ENCODE measurements around the gene DAPK1.
A peak's percentile ranks its signal among the peaks of the same experiment; 100 is the strongest.

Gene DAPK1

DNA sequence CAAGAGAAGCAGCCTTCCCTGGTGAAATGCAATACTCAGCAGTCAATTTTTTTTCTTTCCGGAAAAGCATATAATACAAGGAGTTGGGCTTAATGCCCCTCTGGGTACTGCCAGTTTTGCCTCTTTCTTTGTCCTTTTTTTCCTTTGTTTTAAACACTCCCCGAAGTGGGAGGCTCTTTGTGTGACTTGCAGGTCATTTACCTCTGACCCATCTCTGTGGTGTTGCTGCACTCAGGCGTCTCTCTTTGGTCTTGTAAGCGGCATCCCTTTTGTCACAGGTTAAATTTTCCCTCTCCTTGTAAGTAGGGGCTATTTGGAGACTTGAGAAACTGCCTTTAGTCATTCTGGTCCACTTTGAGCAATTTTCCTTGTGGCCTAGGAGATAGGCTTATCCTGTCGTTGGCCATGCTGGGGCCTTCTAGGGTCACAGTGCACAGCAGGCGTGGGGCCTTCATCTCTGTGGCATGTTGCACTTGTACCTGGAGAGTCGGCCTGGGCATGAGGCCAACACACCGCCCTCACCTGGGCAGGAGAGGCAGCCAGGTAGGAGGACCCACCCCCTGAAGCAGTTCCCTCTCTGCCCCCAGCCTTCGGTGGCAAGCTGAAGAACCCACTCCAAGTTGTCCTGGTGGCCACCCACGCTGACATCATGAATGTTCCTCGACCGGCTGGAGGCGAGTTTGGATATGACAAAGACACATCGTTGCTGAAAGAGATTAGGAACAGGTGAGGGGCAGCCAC lies 200.6 kb downstream of the DAPK1 start:
- DNase-seq: no peak

DNA sequence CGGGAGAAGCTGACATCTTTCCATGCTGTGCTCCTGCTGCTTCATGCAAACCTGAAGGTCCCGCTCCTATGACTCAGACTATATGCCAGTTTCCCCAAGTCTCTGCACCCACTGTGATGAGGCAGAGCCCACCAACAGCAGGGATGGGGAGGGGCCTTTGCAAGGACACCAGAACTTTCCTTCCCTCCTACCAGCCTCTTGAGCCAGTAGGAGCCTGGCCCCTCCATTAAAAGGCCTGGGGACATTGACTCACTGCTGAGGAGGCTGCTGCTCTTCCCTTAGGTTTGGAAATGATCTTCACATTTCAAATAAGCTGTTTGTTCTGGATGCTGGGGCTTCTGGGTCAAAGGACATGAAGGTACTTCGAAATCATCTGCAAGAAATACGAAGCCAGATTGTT lies 202.2 kb downstream of the DAPK1 start:
- DNase-seq: no peak

DNA sequence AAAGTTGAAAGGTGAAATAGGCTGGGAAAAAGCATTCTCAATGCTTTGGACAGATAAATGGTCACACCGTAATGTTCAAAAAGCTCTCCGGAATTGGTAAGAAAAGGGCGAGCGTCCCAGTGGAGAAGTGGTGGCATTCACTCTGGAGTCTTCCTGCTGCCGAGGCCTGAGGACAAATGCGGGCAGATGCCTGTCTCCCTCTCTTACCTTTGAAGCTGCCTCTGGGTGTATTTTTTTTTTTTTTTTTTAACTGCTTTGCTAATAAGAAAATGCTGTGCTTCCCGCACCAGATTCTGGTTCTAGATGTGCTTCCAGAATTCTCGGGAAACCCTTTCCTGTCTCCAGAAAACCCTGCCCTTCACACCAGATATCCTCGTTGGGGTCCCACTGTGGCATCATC lies 203.8 kb downstream of the DAPK1 start:
- no peak for DNase-seq

DNA sequence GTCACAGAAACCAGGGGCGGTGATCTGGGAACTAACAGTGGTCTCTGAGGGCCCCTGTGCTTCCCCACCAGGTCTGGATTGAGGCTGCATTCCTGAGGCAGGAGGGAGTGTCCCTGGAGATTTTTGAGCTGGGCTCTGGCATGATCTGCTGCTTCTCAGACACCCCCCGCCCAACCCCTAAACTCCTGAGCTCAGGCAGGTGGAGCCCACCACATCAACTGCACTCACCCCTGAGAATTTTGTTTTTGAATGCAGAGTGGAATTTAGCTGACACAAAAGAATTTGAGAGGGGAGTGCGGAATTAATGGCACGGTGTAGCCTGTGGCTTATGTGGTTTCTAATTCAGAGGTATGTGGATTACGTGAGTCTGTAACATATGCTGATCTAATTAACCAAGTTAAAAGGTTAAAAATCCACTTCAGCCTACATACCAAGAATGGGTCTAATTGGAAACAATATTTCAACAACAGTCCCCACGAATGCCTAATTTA lies 204.3 kb downstream of the DAPK1 start:
- no peak for DNase-seq

DNA sequence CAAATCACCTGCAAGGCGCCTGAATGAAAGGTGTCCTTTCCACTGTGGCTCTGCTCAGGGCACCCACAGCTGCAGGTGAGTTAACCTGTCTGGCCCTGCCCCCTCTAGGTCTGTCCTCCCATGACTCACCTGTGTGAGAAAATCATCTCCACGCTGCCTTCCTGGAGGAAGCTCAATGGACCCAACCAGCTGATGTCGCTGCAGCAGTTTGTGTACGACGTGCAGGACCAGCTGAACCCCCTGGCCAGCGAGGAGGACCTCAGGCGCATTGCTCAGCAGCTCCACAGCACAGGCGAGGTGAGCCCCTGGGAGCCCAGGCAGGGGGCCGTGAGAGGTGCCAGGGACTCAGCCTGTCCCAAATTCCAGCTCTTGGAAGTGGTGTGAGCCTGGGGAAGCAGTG lies 205.3 kb downstream of the DAPK1 start:
- no peak for DNase-seq

DNA sequence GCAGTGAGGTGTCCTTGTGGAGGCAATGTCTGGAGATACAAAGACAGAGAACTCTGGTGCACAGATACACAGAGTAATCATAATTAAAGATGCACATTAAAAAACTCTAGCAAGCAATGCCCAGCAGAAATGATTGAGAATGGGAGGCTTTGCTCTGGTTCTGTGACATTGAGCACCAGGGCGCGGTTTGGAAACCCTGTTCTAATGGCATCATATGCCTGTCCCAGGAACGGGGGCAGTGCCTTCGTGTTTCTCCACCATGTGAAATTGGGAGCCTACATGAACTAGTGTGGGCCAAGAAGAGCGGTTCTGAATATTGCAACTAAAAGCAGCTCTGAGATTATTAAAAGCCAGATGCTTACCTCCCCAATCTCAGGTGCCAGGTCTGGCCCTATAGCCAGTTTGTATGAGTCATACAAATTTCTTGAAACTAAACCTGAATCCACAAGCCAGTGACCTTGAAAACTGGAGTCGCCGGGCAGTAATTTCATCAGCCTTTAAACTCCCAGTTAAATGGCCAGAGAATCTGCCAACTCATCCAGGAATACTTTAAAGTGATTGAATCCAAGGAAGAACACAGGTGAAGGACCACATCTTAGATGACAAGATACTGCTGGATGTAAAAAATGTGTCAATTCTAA lies 206.1 kb downstream of the DAPK1 start:
- no peak for DNase-seq

DNA sequence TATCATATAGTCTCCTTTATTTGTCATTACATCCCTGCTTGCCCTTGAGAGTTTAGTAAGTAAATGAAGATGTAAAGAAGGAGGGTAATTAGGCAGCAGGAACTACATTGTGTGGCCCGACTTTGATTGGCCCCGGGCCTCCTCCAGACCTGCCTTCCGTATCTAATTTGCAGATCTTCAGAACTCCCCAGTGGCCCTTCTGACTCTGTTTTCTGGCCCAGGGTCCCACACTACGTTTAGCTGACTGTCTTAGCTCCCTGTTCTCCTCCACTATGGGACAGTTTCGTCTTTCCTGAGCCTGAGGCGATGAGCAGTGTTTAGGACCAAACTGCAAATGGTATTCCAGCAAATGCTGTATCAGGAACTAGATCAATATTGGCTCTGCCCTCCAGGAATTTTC lies 206.7 kb downstream of the DAPK1 start:
- DNase-seq: no peak

DNA sequence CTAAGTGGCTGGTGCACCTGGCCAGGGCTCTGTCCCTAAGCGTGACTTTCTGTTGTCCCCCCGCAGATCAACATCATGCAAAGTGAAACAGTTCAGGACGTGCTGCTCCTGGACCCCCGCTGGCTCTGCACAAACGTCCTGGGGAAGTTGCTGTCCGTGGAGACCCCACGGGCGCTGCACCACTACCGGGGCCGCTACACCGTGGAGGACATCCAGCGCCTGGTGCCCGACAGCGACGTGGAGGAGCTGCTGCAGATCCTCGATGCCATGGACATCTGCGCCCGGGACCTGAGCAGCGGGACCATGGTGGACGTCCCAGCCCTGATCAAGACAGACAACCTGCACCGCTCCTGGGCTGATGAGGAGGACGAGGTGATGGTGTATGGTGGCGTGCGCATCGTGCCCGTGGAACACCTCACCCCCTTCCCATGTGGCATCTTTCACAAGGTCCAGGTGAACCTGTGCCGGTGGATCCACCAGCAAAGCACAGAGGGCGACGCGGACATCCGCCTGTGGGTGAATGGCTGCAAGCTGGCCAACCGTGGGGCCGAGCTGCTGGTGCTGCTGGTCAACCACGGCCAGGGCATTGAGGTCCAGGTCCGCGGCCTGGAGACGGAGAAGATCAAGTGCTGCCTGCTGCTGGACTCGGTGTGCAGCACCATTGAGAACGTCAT lies 208.5 kb downstream of the DAPK1 start:
- DNase-seq: no peak

DNA sequence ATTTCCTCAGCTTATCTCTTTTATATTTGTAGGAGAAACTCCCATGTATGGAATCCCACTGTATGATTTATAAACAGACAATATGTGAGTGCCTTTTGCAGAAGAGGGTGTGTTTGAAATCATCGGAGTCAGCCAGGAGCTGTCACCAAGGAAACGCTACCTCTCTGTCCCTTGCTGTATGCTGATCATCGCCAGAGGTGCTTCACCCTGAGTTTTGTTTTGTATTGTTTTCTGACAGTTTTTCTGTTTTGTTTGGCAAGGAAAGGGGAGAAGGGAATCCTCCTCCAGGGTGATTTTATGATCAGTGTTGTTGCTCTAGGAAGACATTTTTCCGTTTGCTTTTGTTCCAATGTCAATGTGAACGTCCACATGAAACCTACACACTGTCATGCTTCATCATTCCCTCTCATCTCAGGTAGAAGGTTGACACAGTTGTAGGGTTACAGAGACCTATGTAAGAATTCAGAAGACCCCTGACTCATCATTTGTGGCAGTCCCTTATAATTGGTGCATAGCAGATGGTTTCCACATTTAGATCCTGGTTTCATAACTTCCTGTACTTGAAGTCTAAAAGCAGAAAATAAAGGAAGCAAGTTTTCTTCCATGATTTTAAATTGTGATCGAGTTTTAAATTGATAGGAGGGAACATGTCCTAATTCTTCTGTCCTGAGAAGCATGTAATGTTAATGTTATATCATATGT lies 210.3 kb downstream of the DAPK1 start:
- DNase-seq: peak; percentile 46 to 79 (median 74)

DNA sequence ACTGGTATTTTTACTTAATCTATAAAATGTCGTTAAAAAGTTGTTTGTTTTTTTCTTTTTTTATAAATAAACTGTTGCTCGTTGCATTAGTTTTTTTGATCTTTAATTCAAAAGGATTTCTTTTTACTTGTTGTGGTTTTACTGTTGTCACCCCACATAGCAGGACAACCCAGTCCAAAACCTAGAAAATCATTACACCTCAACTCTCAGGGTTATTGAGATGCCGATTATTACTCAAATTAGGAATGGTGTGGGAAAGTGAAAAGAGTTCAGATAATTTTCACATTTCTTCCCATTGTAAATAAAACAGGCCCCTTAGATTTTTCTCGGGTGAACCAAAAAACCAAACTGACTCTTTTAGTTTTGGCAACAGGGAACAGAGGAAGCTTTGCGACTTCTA lies 210.9 kb downstream of the DAPK1 start:
- DNase-seq: no peak

DNA sequence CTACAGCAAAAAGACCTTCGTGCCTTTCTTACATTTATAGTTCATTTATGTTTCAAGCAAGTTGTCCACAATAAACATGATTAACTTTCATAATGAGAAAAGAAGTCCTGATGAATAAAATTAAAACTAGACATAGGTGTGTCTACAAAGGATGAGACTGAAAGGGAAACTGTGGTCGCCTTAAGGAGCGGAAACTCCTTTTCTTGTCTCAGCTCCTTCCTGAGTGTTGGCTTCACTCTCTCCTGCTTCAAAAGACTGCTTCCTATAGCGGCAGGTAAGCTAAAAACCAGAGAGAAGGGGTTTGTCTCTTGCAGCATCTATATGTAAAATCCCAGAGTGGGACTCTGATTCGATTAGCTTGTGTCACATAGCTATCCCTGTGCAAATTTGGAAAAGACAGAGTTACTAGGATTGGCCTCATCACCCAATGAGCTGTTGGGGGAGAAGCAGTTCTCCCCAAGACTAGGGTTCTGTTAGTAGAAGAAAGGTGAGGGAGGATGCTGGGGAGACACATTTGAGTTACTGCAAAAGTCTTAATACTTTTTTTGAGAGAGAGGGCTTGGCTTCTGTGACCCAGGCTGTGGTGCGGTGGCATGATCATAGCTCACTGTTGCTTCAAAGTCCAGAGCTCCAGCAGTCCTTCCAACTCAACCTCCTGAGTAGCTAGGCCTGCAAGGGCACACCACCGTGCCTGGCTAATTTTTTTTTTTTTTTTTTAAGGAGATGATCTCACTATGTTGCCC lies 211.5 kb downstream of the DAPK1 start:
- no peak for DNase-seq

DNA sequence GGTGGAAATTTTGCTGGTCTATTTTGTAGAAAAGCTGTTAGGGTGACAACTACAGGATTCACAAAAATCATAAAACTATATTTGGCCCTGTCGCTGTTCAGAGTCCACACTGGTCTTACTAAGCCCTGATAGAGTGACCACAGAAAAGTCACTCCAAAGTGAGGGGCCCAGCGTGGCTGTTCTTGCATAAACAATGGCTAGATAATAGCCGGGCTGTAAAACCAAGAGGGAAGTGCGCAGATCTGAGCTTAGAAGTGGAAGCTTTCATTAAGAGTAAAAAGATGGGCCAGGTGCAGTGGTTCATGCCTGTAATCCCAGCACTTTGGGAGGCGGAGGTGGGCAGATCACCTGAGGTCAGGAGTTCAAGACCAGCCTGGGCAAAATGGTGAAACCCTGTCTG lies 212.8 kb downstream of the DAPK1 start:
- DNase-seq: peak in 1 of 3 donors; percentile 30

DNA sequence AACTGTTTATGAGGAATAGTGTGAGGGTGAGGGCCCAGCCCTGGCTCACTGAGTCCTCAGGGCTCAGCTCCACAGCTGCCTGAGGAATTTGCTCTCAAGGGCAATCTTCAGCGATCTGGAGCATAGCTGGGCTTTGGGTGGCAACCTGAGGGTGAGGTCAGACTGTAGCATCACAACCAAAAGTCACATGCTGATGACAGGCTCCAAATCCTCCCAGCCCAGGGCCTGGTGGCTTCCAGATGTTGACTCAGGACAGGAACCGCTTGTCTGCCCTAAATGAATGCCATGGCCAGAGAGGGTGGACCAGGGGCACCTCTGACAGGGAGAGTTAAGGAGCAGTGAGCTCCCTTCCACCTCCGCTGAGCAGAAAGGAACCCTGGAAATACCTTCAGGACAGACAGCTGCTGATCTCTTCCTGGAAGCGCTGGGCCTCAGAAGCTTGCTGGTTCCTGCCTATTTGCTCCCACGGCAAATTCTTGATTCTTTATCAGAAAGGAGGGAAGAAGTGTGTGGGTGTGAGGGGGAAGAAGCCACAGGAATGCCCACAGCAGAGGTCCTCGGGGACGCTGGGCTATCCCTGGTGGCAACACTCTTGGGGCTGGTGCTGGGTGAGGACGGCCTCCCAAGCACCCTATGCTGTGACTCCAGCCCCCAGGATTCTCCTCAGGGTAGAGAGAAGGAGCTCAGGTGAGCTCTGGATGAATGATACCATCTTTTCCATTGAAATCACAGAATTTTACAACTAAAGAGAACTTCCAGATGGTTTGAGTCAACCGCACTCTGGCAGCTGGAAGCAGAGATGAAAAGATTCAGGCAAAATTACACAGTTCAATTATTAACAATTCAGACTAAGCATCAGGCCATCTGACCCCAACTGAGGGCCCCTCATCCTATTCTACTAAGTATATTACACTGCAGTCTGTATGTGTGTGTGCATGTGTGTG lies 214.5 kb downstream of the DAPK1 start:
- peak; percentile 93 to 98 (median 96) for DNase-seq

DNA sequence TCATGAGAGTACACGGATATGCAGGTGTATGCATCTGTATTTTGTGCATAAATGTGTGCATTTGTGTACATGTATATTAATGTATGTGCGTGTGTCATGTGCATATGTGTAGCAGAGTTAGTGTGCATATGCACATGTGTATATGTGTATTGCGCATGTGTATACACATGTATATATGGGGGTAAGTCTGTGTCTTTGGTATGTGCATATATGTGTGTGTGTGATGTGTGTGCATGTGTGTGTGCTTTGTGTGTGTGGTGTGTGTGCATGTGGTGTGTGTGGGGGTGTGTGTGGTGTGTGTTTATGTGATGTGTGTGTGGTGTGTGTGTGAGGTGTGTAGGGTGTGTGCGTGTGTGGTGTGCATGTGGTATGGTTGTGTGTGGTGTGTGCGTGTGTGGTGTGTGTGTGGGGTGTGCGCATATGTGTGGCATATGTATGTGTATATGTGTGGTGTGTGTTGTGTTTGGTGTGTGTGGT lies 215.2 kb downstream of the DAPK1 start:
- DNase-seq: no peak

DNA sequence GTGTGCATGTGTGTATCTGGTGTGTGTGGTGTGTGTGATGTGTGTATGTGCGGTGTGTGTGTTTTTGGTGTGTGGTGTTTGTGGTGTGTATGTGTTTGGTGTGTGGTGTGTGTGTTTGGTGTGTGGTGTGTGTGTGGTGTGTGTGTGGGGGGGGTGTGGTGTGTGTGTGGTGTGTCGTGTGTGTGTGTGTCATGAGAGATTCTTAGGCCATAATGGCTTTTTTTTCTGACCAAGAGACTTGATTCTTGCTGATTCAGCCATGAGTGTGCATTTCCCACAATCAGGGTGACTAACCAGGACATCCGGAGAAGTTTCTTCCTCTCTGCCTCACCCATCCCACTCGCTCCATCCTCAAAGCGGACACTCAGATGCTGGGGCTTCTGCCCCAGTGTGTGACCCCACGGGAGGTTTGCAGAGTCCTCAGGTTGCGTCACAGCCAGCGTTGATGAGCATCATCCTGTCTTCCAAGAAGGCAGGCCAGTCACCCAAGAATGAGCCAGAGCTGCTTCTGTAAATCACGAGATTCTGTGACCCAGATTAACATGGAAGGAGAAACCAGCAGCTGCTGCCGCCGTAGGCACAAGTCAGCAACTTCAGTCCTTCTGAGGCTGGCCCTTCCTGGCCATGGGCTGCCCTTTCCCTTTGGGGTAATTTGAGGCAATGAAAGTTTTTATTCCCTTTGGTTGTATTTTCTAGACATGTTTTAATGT lies 215.8 kb downstream of the DAPK1 start:
- peak; percentile 97 to 100 (median 99) for DNase-seq

DNA sequence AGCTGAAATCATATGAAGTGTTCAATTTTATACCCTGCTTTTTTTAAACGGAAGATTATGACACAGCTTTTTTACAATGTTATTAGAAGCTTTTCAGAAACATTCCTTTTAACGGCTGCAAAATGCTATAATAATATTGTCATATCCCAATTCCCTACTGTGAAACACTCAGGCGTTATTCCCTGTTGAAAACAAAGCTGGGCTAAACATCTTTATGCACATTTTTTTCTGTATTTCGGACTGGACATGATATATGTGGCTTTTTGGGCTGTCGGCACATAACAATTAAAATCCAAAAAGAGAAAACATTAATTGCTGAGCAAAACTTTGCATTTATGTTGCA lies 216.3 kb downstream of the DAPK1 start:
- DNase-seq: no peak

DNA sequence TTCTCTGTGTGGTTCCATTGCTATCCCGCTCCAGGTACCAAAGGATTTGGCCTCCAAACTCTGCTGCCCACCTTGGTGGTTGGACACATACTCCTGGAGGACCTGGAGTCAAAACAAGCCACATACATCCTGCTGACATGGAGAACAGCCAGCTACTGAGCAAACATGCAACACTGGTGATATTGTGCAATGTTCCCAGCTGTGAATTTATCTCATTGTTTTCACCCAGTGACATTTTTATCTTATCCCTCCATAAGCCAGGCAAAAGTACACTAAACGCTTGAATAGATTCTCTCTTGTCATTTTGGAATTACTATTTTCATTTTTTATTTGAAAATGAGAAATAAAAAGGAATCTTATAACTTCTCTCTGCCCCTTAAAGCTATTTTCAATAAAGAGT lies 217.2 kb downstream of the DAPK1 start:
- peak; percentile 52 to 74 (median 68) for DNase-seq

DNA sequence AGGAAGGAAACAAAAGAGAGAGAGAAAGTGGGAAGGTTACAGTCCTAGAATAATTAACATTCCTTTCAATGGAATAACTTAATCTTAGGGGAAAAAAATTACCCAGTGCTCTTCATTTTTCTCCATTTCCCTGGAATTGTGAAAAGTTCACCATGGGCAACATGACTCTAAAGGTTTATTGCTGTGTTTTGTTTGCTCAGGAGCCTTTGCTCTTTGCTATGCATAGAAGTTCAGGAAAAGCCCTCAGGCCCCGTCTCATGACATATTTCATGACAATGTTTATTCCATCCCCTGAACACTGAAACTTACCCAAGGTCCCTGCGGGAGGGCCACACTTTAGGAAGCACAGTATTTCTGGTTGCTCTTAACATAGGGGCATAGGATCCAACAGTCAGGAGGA lies 218.5 kb downstream of the DAPK1 start:
- no peak for DNase-seq

DNA sequence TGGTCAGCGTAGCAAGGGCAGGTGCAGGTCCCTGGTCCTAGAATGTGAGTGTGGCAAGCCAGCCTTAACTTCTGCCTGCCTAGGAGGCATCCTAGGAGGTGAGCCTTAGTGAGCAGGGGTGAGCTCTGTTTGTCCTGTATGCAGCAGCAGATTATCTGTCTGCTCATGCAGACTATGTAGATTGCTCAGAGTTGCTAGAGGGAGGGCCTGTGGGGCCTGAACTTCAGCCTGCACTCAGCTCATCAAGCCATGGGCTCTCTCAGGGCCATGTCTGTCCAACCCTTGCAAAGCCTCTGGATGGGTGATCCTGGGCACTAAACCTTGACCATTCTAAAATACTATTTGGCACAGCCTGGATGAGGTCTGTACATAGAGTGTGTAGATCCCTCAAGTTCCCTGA lies 219.8 kb downstream of the DAPK1 start:
- no peak for DNase-seq

DNA sequence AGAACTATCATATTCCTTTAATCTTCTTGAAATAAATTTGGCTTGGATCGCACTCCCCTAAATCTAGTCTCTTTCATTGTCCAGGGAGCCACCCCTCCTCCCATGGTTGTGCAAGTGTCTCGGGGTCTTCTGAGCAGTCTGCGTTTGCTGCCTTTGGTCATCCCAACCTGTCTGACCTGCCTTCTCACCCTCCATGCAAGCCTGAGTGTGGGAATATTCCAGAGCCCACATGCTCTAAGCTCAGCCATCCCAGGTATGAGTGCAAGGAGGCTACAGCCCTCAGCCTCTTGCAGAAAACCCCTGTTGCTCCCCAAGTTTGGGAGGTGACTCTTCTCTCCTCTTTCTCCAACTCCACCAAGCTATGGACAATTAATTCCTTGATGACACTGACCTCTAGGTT lies 220.6 kb downstream of the DAPK1 start:
- DNase-seq: no peak
